Kidney (tissue), 14 donors: ENCODE results near the gene FLNA. TPM values are rescaled to one million over a fixed set of nuclear protein-coding genes. Genes with fewer than 3 reads are reported as not detected.

ENCODE experiments used
- DNase-seq, 5 donors: peaks; one replicate each; pipeline ENCODE4 v3.0.0-alpha.2; 2013 to 2020
- FAIRE-seq: peaks from 2 replicates; lab custom pipeline; 2012; peaks lifted over from hg19 to GRCh38; lab: Jason Lieb, UNC
- H3K27ac ChIP-seq, 2 donors: one replicate each; pipeline ENCODE4 v1.7.0; 2013; ENCODE audit warnings: low read depth in 2 of 2, low read length in 2 of 2, inconsistent platforms in 1 of 2
- H3K27me3 ChIP-seq: one replicate; pipeline ENCODE4 v1.7.1; 2013; ENCODE audit warnings: low read length, inconsistent platforms; ENCODE audit not compliant: control insufficient read depth, insufficient read depth
- H3K36me3 ChIP-seq, 3 donors: one replicate each; pipeline versions ENCODE4 v1.7.0 to v1.7.1; 2013; ENCODE audit warnings: low read length in 3 of 3, control low read depth in 1 of 3, inconsistent platforms in 1 of 3; ENCODE audit not compliant: insufficient read depth in 3 of 3, control insufficient read depth in 2 of 3
- H3K4me1 ChIP-seq, 3 donors: one replicate each; pipeline versions ENCODE4 v1.7.0 to v1.7.1; 2013; ENCODE audit warnings: low read length in 3 of 3, inconsistent platforms in 1 of 3, low read depth in 1 of 3; ENCODE audit not compliant: control insufficient read depth in 2 of 3, insufficient read depth in 2 of 3
- H3K4me3 ChIP-seq, 3 donors: one replicate each; pipeline versions ENCODE4 v1.7.0 to v1.8.1; 2013; ENCODE audit warnings: low read length in 3 of 3, control low read depth in 1 of 3, inconsistent platforms in 1 of 3
- H3K9ac ChIP-seq, 3 donors: one replicate each; pipeline versions ENCODE4 v1.7.0 to v1.7.1; 2013; ENCODE audit warnings: low read length in 3 of 3, control low read depth in 1 of 3, inconsistent platforms in 1 of 3
- H3K9me3 ChIP-seq, 3 donors: one replicate each; pipeline versions ENCODE4 v1.7.0 to v1.7.1; 2013; ENCODE audit warnings: low read length in 3 of 3, control low read depth in 1 of 3, inconsistent platforms in 1 of 3; ENCODE audit not compliant: control insufficient read depth in 2 of 3, insufficient read depth in 1 of 3
- CTCF ChIP-seq: IDR thresholded peaks from 3 replicates; pipeline ENCODE4 v1.5.1; 2012; ENCODE audit warnings: mild to moderate bottlenecking, moderate library complexity, borderline replicate concordance; ENCODE audit not compliant: insufficient read depth; ENCODE audit errors: extremely low read depth
- intact Hi-C: fragments of 100-400 bp; cut with DNase I; formaldehyde crosslinking; loops from one replicate; pipeline ENCODE4 v1.11.1; 2022
- polyA plus RNA-seq: library from polyadenylated mRNA; stranded (reverse); fragments of 350-450 nt; fragmentation: Illumina TruSeq; extraction: RNeasy Lipid Tissue Mini Kit (QIAGEN cat#74804); gene quantifications from one replicate; pipeline ENCODE4 v1.2.3, GENCODE V29; 2014; ENCODE audit warnings: low read depth, low replicate concordance; ENCODE audit not compliant: insufficient read depth
- total RNA-seq: library from RNA; stranded (reverse); fragmentation: NEBNext Ultra II Directional; extraction: Animal tissue kit (Norgen Biotek cat#: 25700); gene quantifications from one replicate; pipeline ENCODE4 v1.2.1, GENCODE V29; 2021
- donor health status: control.
- donor health status: control.
- donor health status: control.
- donor health status: control.
- donor health status: control.
- donor health status: DM: yes; HTN: yes; CAD: no.
- donor health status: Normal renal cell carcinoma (clear cell type).

FLNA gene
- total and polyA plus RNA-seq, 2 donors from 2014 or later: 421 to 1,036 TPM

- intact Hi-C loops: no loop called here
- TF ChIP-seq CTCF: no peak
- Histone ChIP-seq H3K36me3 (peaks cover 0 to 22% (median 10%) of the 10 kb centered on the region in 3 donors), H3K27me3 (no peaks in the 10 kb centered on the region), H3K4me3 (no peak overlapping the region), H3K4me1 (no peaks in the 10 kb centered on the region), H3K27ac (no peak overlapping the region), H3K9ac (no peak overlapping the region), H3K9me3 (no peaks in the 10 kb centered on the region)
- FAIRE-seq (no peak), DNase-seq (no peak)
Observed at GRCh38 chrX:154355094-154355775, 19.2 kb downstream of the FLNA start.

- Histone ChIP-seq H3K27me3 (no peaks in the 10 kb centered on the region), H3K36me3 (peaks cover 0 to 18% (median 13%) of the 10 kb centered on the region in 3 donors), H3K9ac (no peak overlapping the region), H3K9me3 (no peaks in the 10 kb centered on the region), H3K4me1 (no peaks in the 10 kb centered on the region), H3K4me3 (no peak overlapping the region), H3K27ac (no peak overlapping the region)
- no peak for TF ChIP-seq CTCF
- DNase-seq (no peak), FAIRE-seq (no peak)
- intact Hi-C loops: no loop called here
Observed at GRCh38 chrX:154354516-154354915, 19.9 kb downstream of the FLNA start.

GRCh38 chrX:154354013-154354412 is 20.4 kb downstream of the FLNA start:
- DNase-seq (no peak), FAIRE-seq (no peak)
- Histone ChIP-seq H3K36me3 (peaks cover 0 to 18% (median 10%) of the 10 kb centered on the region in 3 donors), H3K9ac (no peak overlapping the region), H3K9me3 (no peaks in the 10 kb centered on the region), H3K27ac (no peak overlapping the region), H3K27me3 (no peaks in the 10 kb centered on the region), H3K4me1 (no peaks in the 10 kb centered on the region), H3K4me3 (no peak overlapping the region)
- TF ChIP-seq CTCF: no peak
- intact Hi-C loops: no loop called here
